Measurements from ENCODE around the gene DHRS12.

The DHRS12 gene, protein sequence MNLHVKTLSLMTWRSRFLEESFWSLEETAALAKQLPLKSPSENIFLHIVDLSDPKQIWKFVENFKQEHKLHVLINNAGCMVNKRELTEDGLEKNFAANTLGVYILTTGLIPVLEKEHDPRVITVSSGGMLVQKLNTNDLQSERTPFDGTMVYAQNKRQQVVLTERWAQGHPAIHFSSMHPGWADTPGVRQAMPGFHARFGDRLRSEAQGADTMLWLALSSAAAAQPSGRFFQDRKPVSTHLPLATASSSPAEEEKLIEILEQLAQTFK
- long read RNA-seq, donor 1, partial matches to known transcripts = 0 of 3 reads
- long read RNA-seq, donor 1, other reads (novel, unspliced or antisense) = 0 of 3 reads
- long read RNA-seq, donor 2, partial matches to known transcripts = 0 of 1 reads
- long read RNA-seq, donor 2, other reads (novel, unspliced or antisense) = 0 of 1 reads
- long read RNA-seq, donor 3 = 0 reads
- long read RNA-seq, donor 4, partial matches to known transcripts = 0 of 1 reads
- long read RNA-seq, donor 4, other reads (novel, unspliced or antisense) = 0 of 1 reads
- long read RNA-seq, donor 5 = 0 reads
- long read RNA-seq, donor 6, partial matches to known transcripts = 0 of 2 reads
- long read RNA-seq, donor 6, other reads (novel, unspliced or antisense) = 0 of 2 reads
- long read RNA-seq, donor 7, partial matches to known transcripts = 0 of 3 reads
- long read RNA-seq, donor 7, other reads (novel, unspliced or antisense) = 0 of 3 reads
- long read RNA-seq, donor 8, partial matches to known transcripts = 0 of 1 reads
- long read RNA-seq, donor 8, other reads (novel, unspliced or antisense) = 0 of 1 reads

DNA sequence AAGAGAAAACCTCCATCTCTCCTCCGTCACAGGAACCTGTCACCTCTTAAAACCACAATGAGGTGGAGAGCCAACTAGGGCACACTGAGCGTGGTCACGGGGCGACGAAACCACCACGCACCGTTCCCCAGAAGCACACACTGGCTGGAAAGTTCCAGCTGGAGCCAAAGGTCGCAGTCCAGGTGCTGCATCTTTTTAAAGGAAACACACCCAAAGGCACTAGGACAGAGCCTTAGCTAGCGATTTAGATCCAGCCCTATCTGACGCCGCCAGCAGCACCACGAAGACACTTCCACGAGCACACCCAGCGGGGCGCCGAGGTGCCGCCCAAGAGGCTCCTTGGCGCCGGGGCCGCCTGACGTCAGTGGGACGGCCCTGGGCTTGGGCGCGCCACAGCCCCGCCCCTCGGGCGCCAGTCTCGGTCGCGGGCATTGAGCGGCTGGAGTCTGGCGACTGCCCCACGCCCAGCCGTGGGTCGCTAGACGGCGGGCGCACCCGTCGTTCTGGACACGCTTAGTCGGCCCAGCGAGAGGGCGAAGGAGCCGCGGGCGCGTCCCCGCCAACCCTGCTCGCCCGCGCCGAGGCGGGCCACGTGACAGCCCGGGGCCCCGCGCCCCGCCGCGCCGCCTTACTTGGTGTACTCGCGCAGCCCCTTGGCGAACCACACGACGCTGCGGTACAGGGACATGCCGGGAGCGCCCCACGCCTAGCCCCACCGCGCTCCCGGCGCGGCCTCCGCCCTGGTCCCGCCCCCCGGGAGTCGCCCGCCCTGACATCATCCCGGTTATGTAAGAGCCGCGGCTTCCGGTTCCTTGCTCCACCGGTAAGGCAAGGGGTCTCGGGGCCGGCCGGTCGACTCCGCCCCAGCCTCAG, at the start of gene DHRS12:
Gene DHRS12 (minus strand): TSS at position 742 of the 873 bp plus-strand sequence. CDS start 4,504 bp downstream, outside the sequence.
- DNase-seq = peak; percentile 92

DNA sequence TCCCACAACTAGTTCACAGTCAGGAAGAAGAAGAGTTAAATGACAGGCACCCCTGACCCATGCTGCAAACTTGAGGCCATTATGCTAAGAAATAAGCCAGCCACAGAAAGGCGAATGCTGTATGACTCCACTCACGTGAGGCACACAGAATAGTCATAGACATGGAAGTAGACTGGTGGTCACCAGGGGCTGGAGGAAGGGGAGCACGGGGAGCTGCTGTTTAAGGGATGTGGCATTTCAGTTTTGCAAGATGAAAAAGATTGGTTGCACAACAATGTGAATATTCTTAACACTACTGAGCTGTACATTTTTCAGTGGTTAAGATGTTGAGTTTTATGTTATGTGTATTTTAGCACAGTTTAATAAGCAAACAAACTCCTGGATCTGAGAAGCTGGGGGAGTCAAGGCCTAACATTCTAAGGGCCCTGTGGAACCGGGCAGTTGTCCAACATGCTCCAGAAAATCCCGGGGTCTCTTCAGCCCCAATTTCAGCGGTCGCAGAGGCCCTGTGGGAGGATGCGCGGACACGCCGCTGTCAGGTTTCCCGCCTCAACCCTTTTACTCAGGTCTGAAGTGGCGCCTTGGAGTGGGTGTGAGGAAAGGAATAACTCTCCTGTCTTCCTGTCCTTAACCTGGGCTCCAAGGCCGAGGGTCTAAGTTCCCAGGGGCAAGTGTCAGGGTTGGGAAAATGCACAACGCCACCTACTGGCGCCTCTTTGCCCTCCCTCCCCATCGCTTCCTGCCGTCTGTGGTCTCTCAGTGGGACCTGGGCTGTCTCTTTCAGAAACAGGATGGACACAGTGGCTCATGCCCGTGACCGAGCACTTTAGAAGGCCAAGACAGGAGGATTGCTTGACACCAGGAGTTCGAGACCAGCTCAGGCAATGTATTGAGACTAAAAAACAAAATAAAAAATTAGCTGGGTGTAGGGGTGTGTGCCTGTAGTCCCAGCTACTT, 45.5 kb upstream of the DHRS12 start:
- DNase-seq = no peak

DNA sequence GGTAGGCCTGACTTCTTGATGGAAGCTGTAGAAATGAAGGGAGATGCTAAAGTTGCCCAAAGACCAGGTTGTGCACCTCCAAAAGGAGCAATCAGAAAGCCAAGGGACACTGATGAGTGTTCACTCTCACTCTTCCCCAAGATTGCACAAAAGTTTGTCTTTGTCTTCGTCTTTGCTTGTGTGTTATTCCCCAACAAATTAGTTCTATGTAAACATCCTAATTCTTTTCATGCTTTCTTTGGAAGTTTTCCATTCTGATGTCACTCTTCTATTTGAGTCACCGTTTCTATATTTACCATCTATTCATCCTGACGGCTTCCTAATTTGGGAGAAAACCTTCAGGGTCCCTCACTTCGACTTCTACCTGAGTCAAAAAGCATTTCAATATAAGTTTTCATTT, 44.7 kb upstream of the DHRS12 start:
- no peak for DNase-seq

DNA sequence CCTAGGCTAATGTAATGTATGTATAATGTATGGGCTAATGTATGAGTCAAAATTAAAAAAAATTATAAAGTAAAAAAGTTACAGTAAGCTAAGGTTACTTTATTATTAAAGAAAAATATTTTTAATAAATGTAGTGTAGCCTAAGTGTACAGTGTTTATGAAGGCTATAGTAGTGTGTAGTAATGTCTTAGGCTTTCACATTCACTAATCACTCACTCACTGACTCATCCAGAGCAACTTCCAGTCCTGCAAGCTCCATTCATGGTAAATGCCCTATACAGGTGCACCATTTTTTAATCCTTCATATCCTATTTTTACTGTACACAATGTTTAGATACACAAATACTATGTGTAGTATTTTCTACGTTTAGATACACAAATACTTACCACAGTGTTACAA, 42.8 kb upstream of the DHRS12 start:
- no peak for DNase-seq

DNA sequence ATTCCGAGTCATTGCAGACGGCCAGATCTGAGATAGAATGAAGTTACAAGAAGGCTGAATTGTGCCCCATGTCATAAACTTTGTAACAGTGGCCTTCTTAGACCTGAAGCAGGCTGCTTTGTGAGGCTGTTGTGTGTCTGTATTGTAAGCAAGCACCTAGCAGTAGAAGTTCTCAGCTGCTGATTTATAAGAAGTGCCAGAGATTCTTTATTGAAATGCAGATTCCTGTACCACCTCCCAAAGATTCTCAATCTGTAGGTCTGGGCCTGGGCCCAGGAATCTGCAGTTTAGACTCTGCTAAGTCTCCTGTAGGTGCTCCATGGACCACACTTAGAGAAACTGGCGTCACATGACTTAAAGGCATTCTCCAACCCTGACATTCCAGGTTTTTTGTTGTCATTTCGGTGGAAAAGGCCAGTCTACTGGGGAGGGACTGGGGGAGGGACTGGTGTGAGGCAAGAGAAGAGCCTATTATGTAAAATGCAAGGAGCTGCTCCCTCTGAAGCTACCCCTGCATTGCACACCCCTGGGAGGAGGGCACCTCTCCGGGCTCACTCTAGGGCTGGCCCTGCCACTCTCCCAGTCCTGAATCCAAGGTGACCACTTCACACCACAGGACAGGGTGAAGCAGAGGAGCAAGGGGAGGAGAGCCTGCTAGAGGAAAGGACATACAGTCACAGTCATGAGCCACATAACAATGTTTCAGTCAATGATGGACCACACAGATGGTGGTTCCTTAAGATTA, 41.8 kb upstream of the DHRS12 start:
- DNase-seq = no peak

DNA sequence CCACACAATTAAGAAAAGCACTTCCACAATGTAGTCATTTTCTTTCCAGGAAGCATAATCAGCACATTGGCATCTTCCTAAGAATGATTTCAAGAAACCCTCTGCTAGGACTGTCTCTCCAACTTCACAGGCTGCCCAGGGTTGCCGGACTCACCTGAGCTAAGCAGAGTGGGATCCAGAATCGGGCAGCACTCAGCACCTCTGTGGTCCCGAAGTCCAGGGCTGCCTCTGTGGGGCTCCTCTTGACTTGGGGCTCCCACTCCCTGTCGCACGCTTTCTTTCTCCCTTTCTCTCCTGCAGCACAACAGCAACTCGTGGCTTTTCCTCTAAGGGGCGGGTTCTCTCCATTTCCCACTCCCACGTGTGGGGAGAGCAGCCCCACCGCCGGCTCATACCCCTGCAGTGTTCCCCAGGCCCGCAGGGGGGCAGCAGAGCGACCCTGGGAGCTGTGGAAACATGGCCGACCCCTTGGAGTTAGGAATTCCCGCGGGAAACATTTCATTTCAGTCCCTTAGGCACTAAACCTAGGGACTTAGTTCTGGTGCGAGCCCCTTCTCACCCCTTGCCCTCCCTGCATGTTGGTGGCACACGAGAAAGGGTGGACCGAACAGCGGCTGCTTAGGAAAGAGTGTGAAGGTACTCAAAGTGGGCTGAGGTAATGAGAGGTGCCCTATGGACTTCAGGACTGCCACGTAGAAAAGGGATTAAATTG, 41.1 kb upstream of the DHRS12 start, which contains the start of gene TMEM272:
Gene TMEM272 (minus strand): TSS at position 316 of the 712 bp plus-strand sequence. CDS start 6,647 bp downstream, outside the sequence.
- peak; percentile 65 for DNase-seq

DNA sequence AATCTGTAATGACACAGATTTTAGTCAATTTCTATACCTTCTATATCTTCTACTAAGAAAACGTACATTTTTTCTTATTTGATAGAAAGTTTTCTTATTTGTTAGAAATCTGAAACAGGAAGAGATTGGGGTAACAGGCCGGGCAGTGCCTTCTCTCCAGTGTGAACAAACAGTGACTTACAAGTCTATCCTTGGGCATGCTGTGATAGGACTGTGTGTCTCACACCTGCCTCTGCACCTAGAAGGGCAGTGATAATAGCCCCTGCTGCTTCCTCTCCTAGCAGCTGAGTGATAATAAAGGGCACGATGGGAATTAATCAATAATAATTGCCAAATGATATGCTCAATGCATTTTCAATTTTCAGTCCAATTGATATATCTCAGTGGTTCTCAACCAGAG, 39.6 kb upstream of the DHRS12 start:
- no peak for DNase-seq

DNA sequence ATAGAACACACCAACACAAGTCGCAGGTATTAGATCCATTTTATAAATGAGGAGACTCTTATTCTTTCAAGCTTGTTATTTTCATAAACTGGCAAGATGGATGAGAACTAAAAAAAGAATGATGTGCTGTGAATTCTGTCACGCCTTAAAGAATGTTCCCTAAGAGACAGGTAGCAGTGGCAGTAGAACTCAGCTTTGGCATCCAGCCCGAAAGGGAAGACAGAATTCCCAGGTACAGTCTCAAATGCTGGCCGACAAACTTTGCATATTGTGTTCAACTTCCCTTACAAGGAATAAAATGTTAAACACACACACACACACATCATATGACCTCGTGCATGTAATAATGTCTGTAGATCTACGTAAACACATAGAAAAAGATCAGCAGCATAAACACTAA, 37.8 kb upstream of the DHRS12 start:
- DNase-seq = no peak

DNA sequence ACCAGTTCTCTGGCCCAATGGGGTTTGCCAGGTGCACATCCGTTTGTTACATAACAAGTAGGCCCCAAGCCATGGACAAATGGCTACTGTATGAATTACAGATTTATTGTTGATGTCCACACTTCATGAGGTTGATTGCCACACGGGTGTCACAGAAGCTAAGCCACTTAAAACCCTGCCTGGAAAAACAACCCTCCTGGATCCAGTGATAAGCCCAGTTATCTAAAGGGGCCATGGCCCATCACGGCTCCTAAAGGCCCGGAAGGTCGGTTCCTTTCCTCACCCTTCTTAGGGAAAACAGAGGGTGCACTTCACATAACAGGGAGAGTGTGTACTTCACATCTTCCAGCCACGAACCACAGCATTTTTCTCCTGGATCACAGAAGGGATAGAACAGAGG, 37.0 kb upstream of the DHRS12 start:
- DNase-seq = no peak

DNA sequence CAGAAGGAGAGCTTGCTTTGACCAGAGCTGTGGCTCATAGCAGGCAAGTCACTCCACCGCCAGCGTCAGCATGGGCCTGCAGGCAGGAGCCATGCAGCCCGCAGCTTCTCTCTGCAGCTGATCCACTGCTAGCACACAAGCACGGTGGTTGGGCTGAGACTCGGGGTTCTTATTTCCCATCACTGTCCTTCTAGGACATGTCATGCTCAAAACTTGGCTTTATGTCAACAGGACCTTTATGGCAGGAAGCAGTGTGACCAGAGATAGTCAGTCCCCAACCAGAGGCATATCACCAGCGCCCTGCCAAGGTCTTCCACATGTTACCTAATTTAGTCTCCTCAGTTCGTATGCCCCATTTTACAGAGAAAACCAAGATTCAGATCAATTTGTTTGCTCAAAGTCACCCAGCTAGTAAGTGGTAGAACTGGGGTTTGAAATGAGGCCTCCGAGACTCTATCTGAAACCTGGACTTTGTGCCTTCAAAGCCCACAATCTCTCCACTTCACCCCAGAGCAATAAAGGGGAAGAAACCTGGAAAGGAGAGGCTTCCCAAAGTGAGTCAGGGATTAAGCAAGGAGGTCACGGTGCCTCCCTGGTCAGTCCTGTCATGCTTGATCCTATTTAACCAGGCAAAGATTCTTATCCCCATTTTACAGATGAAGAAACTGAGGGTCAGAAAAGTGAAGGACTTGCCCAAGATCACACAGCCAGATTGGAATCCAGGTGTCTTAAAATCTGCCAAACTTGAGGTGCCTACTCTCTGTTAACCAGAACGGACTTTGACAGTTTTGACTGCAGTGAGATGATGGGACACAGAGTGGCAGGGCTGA, 36.0 kb upstream of the DHRS12 start:
- no peak for DNase-seq

DNA sequence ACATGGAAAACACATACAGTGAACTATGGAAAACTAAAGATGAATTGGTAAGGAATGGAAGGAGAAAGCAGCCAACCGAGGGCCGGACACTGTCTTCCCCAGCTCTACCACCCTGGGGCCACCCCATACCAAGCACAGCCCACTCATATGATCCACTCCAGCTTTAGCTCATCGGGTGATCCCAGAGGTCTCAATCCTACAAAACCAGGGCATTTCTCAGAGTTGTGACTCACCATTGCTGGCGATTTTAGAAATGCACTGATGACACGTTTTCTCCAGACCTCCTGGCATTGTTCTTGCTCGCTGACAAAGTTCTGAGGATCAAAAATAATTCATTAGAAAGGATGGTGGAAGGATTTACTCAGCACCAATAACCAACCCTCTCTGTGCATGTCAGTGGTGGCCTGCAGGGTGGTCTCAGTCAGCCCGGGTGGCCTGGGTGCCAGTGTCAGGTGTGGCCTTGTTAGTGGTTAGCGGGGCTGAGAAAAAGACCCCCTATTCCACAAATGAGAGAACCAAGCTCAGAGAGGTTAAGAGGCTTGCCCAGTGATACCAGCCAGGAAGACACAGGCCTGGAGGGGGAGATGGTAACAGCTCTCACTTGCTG, 34.4 kb upstream of the DHRS12 start:
- DNase-seq = no peak

DNA sequence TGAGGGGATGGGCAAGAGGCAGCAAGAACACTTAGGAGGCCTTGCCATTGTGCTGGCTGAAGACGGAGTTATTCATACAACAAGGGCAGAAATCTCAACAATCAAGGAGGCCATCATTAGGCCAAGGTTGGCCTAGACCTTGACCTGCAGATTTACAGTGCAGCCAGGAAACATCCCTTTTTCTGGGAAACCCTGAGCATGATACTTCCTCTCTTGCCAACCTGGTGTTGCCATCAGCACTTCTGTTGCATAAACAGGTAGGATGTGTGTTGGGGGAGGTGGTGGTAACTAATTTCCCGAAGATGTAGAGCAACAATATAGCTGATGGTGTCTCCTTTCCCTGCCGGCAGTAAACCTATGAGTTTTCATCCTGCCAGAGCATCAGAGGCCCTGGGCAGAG, 33.1 kb upstream of the DHRS12 start:
- DNase-seq = no peak

DNA sequence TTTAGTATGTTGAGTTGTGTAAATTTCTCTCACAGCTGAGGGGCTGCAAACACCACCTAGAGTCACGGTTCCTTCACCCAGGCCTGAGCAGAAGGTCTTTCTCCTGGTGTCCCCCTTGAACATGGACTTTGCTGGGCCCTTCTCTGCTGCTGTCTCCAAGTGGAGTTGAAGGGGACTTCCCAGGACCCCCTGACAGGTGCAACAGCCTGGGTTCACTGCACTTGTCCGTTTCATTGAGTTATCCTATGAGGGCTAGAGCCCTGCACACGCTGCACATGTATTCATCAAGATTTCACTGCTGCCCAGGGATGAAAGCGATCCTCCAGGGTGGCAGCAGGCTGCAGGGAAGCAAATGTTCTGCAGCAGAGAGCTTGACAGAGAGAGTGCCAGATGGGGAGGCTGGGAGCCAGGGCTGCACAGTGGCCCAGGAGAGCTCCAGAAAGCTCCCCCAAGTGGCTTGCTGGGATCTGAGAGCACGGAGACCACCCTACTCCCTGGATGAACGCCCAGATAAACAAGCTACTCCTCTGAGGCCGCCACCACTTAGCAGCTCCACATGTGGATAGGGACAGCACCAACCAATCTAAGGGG, 30.7 kb upstream of the DHRS12 start:
- DNase-seq = no peak

DNA sequence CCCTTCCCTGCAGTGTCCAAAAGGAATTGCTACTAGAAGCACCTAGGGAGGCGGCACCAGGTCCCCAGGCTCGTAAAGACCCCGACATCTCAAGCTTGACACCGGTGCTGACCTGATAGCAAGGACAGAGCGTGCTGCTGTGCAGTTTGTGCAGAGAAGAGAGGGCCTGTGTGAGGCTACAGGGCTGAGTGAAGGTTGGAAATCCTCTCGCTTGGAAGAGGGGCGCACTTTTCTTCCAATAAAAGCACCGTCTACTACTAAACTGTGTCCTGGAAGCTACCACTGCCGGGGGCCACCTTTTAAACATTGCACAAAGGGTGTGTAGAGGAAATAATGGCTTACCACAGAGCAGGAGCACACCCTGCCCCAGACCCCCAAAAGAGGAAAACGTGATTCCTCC, 30.0 kb upstream of the DHRS12 start:
- DNase-seq = no peak

DNA sequence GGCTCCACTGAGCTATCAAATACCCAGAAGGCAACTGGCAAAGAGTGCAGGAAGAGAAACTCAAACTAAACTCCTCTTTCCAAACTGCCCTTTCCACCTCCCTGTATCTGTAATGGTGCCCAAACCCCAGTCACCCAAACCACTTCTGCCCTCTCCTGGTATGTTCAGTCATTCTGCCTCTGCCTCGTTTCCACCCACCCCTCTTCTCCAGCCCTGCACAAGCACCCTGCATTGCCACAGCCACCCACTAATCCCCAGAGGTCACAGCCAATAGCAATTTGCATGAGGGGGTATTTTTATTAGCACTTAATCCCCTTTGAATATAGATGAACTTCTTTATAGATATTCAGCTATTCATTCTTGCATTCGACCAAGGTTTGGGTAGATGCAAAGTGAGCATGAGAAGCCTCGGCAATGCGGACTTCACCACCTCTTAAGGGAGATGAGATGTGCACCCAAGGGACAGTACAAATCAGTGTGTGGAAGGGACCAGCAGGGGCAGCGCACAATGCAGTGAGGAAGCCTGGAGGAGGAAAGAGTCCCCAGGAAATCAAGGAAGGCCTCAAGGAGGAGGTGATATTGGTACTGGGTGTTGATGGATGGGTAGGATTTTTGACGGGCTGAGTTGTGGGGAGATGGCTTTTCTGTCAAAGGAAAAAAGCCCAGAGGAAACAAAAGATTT, 28.6 kb upstream of the DHRS12 start:
- DNase-seq = no peak

DNA sequence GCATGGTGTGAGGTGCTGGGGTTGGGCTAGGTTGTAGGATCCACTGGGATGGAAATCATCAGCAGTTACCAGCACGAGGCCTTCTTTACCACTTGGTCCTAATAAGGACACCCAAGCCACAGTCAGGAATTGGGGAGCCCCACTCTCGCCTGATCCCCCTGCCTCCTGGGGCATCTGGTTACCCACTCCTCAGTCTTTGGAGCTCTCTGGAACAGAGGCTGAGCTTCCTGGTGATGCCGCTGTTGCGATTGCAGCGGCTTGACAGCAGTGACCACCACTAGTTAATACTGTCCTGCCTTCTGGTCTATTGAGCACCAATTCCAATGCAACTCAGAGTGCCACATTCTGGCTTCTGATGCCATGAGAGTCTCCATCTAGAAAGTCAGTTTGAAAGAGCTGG, 27.6 kb upstream of the DHRS12 start:
- DNase-seq = no peak

DNA sequence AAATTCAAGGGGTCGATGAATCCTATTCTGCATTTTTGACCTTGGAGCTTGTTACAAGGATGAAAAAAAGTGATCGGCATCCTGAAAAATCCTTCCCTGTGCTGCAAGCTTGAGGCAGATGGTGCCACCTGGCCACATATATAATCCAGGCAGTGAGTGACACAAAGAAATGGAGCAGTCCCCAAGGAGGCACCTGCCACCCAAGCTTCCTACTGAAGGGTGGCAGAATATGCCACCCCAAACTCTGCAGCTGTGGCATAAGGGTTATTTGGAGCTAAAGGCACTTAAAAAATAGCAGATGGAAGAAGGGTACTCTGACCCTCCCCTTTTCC, 25.6 kb upstream of the DHRS12 start:
- DNase-seq = no peak

All from right kidney (tissue), 9 donors.